K562 (cell line): ENCODE data around the gene SLC29A4. TPM values are rescaled to one million over a fixed set of nuclear protein-coding genes. Genes with fewer than 3 reads are reported as not detected.

ENCODE experiments used
- ATAC-seq: fragments of 200-7000 bp; cut with Tn5 transposase; 3 replicates; pipeline ENCODE4 v1.9.1; 2020; ENCODE audit warnings: moderate library complexity
- BruUV-seq: library from RNA; stranded (reverse); fragments of 400-500 nt; replicated peaks from 2 replicates; lab custom pipeline; 2021; lab: Mats Ljungman, UMichigan
- CTCF ChIA-PET: fragments of 300-600 bp; formaldehyde crosslinking; extraction: SDS; loops from one replicate; lab custom pipeline; 2021; ENCODE audit warnings: low intra/inter-chr PET ratio; lab: Yijun Ruan, JAX
- POLR2A ChIA-PET: fragments of 300-600, 350-650 bp; sonication (Branson Sonifier 250); formaldehyde crosslinking; extraction: SDS; loops from one replicate; lab custom pipeline; 2021; ENCODE audit warnings: antibody characterized with exemption, inconsistent platforms; lab: Yijun Ruan, JAX
- DNase-seq, 4 experiments: peaks; one replicate each; pipeline versions ENCODE4 v3.0.0 to v3.0.0-alpha.2; 2011 to 2018; ENCODE audit warnings: low spot score in 3 of 4, mixed read lengths in 3 of 4; ENCODE audit errors: extremely low read depth in 1 of 4
- FAIRE-seq: peaks from 2 replicates; lab custom pipeline; 2011; peaks lifted over from hg19 to GRCh38; lab: Jason Lieb, UNC
- H2AFZ ChIP-seq: 2 replicates; pipeline ENCODE4 v1.6.0; 2011; ENCODE audit warnings: low read depth, low read length, control low read depth, inconsistent platforms
- H3K27ac ChIP-seq: fragments of 200-600 bp; 3 replicates; pipeline ENCODE4 v1.8.0; 2011; ENCODE audit warnings: low read depth, mild to moderate bottlenecking, control low read depth, inconsistent platforms, low read length, moderate library complexity, mixed read lengths; ENCODE audit errors: extremely low read depth
- H3K27me3 ChIP-seq, 2 experiments: fragments of 300-600 bp in 1 of 2; 2 replicates in 1 of 2; 3 replicates in 1 of 2; pipeline versions ENCODE4 v1.6.0 to v1.8.0; 2011; ENCODE audit warnings: inconsistent platforms in 2 of 2, low read length in 2 of 2, mild to moderate bottlenecking in 1 of 2, mixed read lengths in 1 of 2, moderate library complexity in 1 of 2; ENCODE audit not compliant: control insufficient read depth in 2 of 2, insufficient read depth in 2 of 2
- H3K36me3 ChIP-seq: fragments of 300-600 bp; 3 replicates; pipeline ENCODE4 v1.8.0; 2011; ENCODE audit warnings: mild to moderate bottlenecking, low read length, inconsistent platforms; ENCODE audit not compliant: control insufficient read depth, insufficient read depth
- H3K4me1 ChIP-seq, 2 experiments: fragments of 200-600 bp in 1 of 2; replicated peaks in 1 of 2; 2 replicates in 1 of 2; 3 replicates in 1 of 2; pipeline versions ENCODE4 v1.5.1 to v1.8.0; 2011; ENCODE audit warnings: inconsistent platforms in 2 of 2, low read length in 2 of 2, mild to moderate bottlenecking in 1 of 2, mixed read lengths in 1 of 2, moderate library complexity in 1 of 2; ENCODE audit not compliant: control insufficient read depth in 2 of 2, insufficient read depth in 2 of 2
- H3K4me2 ChIP-seq: 2 replicates; pipeline ENCODE4 v1.6.1; 2011; ENCODE audit warnings: low read length, control low read depth, inconsistent platforms, mixed read lengths; ENCODE audit not compliant: insufficient read depth
- H3K4me3 ChIP-seq: fragments of 200-600 bp; sonication (generic), shearing (Covaris generic); 2 replicates; pipeline ENCODE4 v1.5.1; 2016; ENCODE audit warnings: control low read depth, inconsistent platforms
- H3K79me2 ChIP-seq: fragments of 200-600 bp; 3 replicates; pipeline ENCODE4 v1.8.0; 2011; ENCODE audit warnings: low read length, inconsistent platforms; ENCODE audit not compliant: control insufficient read depth, insufficient read depth
- H3K9ac ChIP-seq, 2 experiments: 2 replicates each; pipeline versions ENCODE4 v1.6.0 to v1.6.1; 2011; ENCODE audit warnings: low read depth in 2 of 2, low read length in 2 of 2, control low read depth in 1 of 2, inconsistent platforms in 1 of 2, mild to moderate bottlenecking in 1 of 2, mixed read lengths in 1 of 2; ENCODE audit not compliant: insufficient read depth in 1 of 2
- H3K9me1 ChIP-seq: one replicate; pipeline ENCODE4 v1.6.0; 2011; ENCODE audit warnings: inconsistent platforms, mild to moderate bottlenecking, low read length, moderate library complexity; ENCODE audit not compliant: control insufficient read depth, insufficient read depth
- H3K9me3 ChIP-seq: replicated peaks from 2 replicates; pipeline ENCODE4 v1.5.1; 2011; ENCODE audit warnings: low read depth, low read length, inconsistent platforms; ENCODE audit not compliant: control insufficient read depth, insufficient read depth
- H4K20me1 ChIP-seq: replicated peaks from 2 replicates; pipeline ENCODE4 v1.6.1; 2011; ENCODE audit warnings: low read length, inconsistent platforms, mixed read lengths; ENCODE audit not compliant: control insufficient read depth, insufficient read depth
- RBM39 ChIP-seq: fragments of 200-400 bp; formaldehyde crosslinking; optimal IDR thresholded peaks from 2 replicates; pipeline ENCODE3; 2018; ENCODE audit warnings: low read depth, low read length
- SP1 ChIP-seq: sonication (generic); formaldehyde crosslinking; IDR thresholded peaks from 2 replicates; pipeline ENCODE4 v1.8.1; 2022; ENCODE audit warnings: mild to moderate bottlenecking, missing genetic modification reagents
- TGIF2 ChIP-seq: sonication (generic); formaldehyde crosslinking; IDR thresholded peaks from 2 replicates; pipeline ENCODE4 v1.8.1; 2022; ENCODE audit warnings: mild to moderate bottlenecking, missing genetic modification reagents, moderate library complexity
- ZNF217 ChIP-seq: sonication (generic); formaldehyde crosslinking; IDR thresholded peaks from 2 replicates; pipeline ENCODE4 v1.8.0; 2022; ENCODE audit warnings: mild to moderate bottlenecking, missing genetic modification reagents
- ZNF507 ChIP-seq: conservative IDR thresholded peaks from 2 replicates; pipeline ENCODE4 v1.6.1; 2017; ENCODE audit warnings: missing genetic modification characterization, missing compliant biosample characterization
- ZNF830 ChIP-seq: fragments of 250-450 bp; sonication (Bioruptor Pico); IDR thresholded peaks from 2 replicates; pipeline ENCODE4 v1.5.0; 2021; ENCODE audit warnings: mild to moderate bottlenecking
- WGBS: fragments of 100-300 bp; shearing (Covaris generic); methylation state at CpG from one replicate; pipeline ENCODE4 v1.1.6; 2016; ENCODE audit warnings: low coverage, mixed read lengths; ENCODE audit not compliant: insufficient coverage; ENCODE audit errors: missing lambda C conversion rate; 5-methylcytosine and 5-hydroxymethylcytosine counted together
- in situ Hi-C: fragments of 300-500 bp; cut with MboI; formaldehyde crosslinking; loops from 4 replicates; pipeline ENCODE4 v1.15.0; 2018; ENCODE audit warnings: inconsistent platforms, mixed read lengths
- intact Hi-C: fragments of 100-400 bp; cut with micrococcal nuclease; formaldehyde crosslinking; loops from 2 replicates; pipeline ENCODE4 v1.14.2; 2022
- polyA plus RNA-seq, 8 experiments: library from polyadenylated mRNA; depleted of rRNA in 4 of 8; stranded (reverse) in 5 of 8; unstranded in 3 of 8; fragments of >200 nt; fragmentation: Nextera tagmentation in 2 of 8; fragmentation: Illumina TruSeq in 1 of 8; extraction: Ambion mirVana in 2 of 8; extraction: Trizol in 1 of 8; gene quantifications; 2 replicates each; pipeline versions ENCODE4 v1.2.1 to v1.2.3, GENCODE V29; 2011 to 2014; ENCODE audit warnings: inconsistent platforms in 1 of 8, missing spikeins in 1 of 8
- total RNA-seq, 7 experiments: library from RNA; depleted of rRNA in 6 of 7; stranded (reverse); fragments of >200 nt in 6 of 7; fragmentation: Illumina TruSeq in 2 of 7; extraction: Trizol in 2 of 7; gene quantifications; 2 replicates each; pipeline versions ENCODE4 v1.2.1 to v1.2.3, GENCODE V29; 2011 to 2021; ENCODE audit warnings: low replicate concordance in 1 of 7
- TF ChIP-seq, protein P1 (sequence below): fragments of 450-650 bp; IDR thresholded peaks from 2 replicates; pipeline ENCODE4 v1.6.1; 2017; ENCODE audit warnings: antibody characterized with exemption, mild to moderate bottlenecking
- TF ChIP-seq, protein P2 (sequence below): sonication (generic); formaldehyde crosslinking; IDR thresholded peaks from 2 replicates; pipeline ENCODE4 v1.8.0; 2023; ENCODE audit warnings: mild to moderate bottlenecking, missing genetic modification reagents
- TF ChIP-seq, protein P3 (sequence below): fragments of 200-400 bp; formaldehyde crosslinking; IDR thresholded peaks from 2 replicates; pipeline ENCODE4 v1.6.1; 2017; ENCODE audit warnings: mild to moderate bottlenecking, low read depth, low read length, moderate library complexity
- TF ChIP-seq, protein P4 (sequence below): fragments of 250-450 bp; sonication (Bioruptor Pico); IDR thresholded peaks from 2 replicates; pipeline ENCODE4 v1.8.0; 2022; ENCODE audit warnings: inconsistent platforms, mild to moderate bottlenecking, moderate library complexity, borderline replicate concordance
- TF ChIP-seq, protein P5 (sequence below): fragments of 250-450 bp; sonication (Bioruptor Pico); IDR thresholded peaks from 2 replicates; pipeline ENCODE4 v1.8.0; 2022; ENCODE audit warnings: inconsistent platforms

SLC29A4 gene
- total and polyA plus RNA-seq, 9 of the 15 experiments (the other 6 are each of a cell fraction or from before 2014, with no cell fraction given): 0.01 to 1.2 (median 0.37) TPM

- in situ Hi-C loops: no loop called here
- no TSS peak for BruUV-seq
- Histone ChIP-seq H3K4me1 (peaks cover 2 to 3% of the 10 kb centered on the region in 2 experiments; a peak in 1 of 5 replicates), H3K4me2 (no peak overlapping the region), H3K36me3 (peaks cover 10% of the 10 kb centered on the region; the same call in 1 of the 3 replicates), H3K9me3 (no peaks in the 10 kb centered on the region), H3K27ac (no peak overlapping the region), H3K9me1 (no peaks in the 10 kb centered on the region), H3K79me2 (no peaks in the 10 kb centered on the region), H3K4me3 (no peak overlapping the region), H3K27me3 (no peaks in the 10 kb centered on the region), H2AFZ (no peak overlapping the region), H4K20me1 (no peaks in the 10 kb centered on the region), H3K9ac (no peak overlapping the region)
- POLR2A ChIA-PET: interaction anchor here (0.7 kb wide), 1 partner anchor 40 kb away, joined by 3 read pairs; no protein-coding TSS in a partner anchor
- DNase-seq (no peak), ATAC-seq (no peak), FAIRE-seq (no peak)
- 82% methylated on average over 8 of the region's 8 CpGs for WGBS
- CTCF ChIA-PET: no interaction called here
- intact Hi-C loops: no loop called here
- TF ChIP-seq, protein P1, sequence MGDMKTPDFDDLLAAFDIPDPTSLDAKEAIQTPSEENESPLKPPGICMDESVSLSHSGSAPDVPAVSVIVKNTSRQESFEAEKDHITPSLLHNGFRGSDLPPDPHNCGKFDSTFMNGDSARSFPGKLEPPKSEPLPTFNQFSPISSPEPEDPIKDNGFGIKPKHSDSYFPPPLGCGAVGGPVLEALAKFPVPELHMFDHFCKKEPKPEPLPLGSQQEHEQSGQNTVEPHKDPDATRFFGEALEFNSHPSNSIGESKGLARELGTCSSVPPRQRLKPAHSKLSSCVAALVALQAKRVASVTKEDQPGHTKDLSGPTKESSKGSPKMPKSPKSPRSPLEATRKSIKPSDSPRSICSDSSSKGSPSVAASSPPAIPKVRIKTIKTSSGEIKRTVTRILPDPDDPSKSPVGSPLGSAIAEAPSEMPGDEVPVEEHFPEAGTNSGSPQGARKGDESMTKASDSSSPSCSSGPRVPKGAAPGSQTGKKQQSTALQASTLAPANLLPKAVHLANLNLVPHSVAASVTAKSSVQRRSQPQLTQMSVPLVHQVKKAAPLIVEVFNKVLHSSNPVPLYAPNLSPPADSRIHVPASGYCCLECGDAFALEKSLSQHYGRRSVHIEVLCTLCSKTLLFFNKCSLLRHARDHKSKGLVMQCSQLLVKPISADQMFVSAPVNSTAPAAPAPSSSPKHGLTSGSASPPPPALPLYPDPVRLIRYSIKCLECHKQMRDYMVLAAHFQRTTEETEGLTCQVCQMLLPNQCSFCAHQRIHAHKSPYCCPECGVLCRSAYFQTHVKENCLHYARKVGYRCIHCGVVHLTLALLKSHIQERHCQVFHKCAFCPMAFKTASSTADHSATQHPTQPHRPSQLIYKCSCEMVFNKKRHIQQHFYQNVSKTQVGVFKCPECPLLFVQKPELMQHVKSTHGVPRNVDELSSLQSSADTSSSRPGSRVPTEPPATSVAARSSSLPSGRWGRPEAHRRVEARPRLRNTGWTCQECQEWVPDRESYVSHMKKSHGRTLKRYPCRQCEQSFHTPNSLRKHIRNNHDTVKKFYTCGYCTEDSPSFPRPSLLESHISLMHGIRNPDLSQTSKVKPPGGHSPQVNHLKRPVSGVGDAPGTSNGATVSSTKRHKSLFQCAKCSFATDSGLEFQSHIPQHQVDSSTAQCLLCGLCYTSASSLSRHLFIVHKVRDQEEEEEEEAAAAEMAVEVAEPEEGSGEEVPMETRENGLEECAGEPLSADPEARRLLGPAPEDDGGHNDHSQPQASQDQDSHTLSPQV: no peak
- TF ChIP-seq, protein P2, sequence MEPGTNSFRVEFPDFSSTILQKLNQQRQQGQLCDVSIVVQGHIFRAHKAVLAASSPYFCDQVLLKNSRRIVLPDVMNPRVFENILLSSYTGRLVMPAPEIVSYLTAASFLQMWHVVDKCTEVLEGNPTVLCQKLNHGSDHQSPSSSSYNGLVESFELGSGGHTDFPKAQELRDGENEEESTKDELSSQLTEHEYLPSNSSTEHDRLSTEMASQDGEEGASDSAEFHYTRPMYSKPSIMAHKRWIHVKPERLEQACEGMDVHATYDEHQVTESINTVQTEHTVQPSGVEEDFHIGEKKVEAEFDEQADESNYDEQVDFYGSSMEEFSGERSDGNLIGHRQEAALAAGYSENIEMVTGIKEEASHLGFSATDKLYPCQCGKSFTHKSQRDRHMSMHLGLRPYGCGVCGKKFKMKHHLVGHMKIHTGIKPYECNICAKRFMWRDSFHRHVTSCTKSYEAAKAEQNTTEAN (CRISPR knock-in tag): no peak
- TF ChIP-seq, protein P3, sequence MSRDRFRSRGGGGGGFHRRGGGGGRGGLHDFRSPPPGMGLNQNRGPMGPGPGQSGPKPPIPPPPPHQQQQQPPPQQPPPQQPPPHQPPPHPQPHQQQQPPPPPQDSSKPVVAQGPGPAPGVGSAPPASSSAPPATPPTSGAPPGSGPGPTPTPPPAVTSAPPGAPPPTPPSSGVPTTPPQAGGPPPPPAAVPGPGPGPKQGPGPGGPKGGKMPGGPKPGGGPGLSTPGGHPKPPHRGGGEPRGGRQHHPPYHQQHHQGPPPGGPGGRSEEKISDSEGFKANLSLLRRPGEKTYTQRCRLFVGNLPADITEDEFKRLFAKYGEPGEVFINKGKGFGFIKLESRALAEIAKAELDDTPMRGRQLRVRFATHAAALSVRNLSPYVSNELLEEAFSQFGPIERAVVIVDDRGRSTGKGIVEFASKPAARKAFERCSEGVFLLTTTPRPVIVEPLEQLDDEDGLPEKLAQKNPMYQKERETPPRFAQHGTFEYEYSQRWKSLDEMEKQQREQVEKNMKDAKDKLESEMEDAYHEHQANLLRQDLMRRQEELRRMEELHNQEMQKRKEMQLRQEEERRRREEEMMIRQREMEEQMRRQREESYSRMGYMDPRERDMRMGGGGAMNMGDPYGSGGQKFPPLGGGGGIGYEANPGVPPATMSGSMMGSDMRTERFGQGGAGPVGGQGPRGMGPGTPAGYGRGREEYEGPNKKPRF: no peak
- TF ChIP-seq ZNF830 (no peak), RBM39 (no peak), ZNF507 (no peak), TGIF2 (no peak), SP1 (no peak), ZNF217 (no peak)
- TF ChIP-seq, protein P4, sequence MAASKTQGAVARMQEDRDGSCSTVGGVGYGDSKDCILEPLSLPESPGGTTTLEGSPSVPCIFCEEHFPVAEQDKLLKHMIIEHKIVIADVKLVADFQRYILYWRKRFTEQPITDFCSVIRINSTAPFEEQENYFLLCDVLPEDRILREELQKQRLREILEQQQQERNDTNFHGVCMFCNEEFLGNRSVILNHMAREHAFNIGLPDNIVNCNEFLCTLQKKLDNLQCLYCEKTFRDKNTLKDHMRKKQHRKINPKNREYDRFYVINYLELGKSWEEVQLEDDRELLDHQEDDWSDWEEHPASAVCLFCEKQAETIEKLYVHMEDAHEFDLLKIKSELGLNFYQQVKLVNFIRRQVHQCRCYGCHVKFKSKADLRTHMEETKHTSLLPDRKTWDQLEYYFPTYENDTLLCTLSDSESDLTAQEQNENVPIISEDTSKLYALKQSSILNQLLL: no peak
- TF ChIP-seq, protein P5, sequence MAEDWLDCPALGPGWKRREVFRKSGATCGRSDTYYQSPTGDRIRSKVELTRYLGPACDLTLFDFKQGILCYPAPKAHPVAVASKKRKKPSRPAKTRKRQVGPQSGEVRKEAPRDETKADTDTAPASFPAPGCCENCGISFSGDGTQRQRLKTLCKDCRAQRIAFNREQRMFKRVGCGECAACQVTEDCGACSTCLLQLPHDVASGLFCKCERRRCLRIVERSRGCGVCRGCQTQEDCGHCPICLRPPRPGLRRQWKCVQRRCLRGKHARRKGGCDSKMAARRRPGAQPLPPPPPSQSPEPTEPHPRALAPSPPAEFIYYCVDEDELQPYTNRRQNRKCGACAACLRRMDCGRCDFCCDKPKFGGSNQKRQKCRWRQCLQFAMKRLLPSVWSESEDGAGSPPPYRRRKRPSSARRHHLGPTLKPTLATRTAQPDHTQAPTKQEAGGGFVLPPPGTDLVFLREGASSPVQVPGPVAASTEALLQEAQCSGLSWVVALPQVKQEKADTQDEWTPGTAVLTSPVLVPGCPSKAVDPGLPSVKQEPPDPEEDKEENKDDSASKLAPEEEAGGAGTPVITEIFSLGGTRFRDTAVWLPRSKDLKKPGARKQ: no peak
Observed at GRCh38 chr7:5334671-5335070, 51.9 kb downstream of the SLC29A4 start.
